Glomerular visceral epithelial cell (primary cell): ENCODE results near the gene FAM181A.

Experiments used
- DNase-seq: peaks from one replicate; pipeline ENCODE4 v3.0.0-alpha.2; 2016; ENCODE audit errors: extremely low spot score

The FAM181A gene

DNA sequence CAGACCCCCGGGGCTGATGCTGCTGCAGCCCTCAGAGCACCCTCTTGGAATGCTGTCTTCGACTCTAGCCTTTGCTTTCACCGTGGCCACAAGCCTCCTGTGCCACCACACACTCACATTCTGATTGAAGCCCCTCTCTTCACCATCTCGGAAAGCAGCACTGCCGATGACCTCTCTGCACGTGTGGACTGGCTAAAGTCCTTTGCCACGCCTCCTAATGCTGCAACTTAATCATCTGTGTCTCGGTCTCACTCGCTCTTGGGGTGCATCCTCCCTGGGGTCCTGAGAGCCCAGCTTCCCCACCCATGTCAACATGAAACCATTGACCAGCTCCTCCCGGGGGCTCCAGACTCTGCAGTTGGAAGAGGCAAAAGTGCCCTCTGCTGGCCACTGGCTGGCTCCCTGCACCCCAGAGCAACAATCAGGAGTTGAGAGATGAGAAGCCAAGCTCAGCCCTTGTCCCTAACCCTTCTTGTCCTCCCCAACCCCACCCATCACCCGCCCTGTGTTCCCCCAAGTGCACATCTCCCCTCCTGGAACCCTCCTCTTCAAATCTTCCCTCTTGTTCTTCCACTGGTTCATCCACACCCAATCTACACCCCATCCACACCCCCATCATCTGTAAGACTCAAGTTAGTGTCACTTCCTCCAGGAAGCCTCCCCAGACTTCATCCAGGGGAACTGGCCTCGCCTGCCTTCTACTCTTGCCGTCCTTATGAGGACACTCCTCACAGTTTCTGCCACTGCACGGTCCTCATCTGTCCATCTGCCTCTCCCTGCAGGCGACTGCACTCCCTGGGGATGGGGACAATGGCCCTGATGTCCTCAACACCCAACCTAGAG, 23.6 kb upstream of the FAM181A start:
- no peak for DNase-seq

DNA sequence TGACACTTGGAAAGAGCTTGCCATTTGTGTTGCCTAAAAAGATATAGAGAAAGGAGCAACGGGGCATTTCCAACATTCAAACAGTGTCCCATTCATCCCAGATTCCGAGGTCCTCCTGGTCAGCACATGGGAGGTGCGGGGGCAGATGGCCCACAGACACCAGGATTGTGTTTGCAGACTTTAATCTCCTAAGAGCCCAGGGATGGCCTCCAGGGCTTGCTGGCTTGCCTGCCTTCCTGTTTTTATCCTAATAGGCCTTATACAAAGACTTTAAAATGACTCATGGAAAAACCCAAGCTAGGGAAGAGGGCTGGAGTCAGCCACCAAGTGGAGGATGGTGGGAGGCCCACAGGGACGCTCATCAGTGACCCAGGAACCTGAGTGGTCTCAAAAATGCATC, 21.5 kb upstream of the FAM181A start:
- no peak for DNase-seq

DNA sequence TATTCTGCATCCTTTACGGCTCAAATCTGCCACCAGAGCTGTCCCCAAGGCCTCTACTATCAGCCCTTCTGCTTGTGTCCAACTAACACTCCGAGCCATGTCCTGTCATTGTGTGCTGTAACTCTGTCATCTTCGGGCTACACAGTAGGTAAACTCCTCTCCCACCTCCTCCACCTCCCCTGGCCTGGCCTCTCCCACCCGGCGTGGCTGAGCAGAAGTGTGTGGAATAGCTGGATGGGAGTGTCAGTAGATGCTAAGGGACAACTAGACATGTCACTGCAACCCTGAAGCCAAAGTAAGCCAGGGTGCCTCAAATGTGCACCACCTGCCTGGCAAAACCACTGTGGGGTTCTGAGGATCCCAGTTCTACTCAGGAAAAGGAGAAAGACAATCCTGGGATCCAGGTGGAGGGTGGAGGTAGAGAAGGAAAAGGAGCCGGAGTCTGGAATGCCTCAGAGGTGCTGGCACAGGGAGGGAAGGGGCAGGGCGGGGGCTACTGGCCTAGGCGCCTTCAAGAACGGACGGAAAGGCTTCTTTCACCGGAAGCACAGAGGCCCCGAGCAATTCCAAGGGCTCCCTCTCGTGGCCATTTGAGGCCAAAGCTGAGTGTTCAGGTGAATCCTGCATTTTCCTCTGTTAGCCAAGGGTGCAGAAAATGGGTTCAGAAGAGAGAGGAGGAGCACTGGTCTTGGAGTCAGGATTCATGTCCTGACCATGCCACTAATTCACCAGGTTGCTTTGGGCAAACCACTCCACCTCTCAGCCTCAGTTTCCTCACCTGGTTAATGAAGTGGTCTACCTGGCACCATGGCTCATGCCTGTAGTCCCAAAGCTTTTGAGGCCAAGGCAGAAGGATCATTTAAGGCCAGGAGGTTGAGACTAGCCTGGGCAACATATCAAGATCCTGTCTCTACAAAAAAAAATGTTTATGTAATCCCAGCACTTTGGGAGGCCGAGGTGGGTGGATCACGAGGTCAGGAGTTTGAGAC, 20.5 kb upstream of the FAM181A start:
- DNase-seq: peak; percentile 58

DNA sequence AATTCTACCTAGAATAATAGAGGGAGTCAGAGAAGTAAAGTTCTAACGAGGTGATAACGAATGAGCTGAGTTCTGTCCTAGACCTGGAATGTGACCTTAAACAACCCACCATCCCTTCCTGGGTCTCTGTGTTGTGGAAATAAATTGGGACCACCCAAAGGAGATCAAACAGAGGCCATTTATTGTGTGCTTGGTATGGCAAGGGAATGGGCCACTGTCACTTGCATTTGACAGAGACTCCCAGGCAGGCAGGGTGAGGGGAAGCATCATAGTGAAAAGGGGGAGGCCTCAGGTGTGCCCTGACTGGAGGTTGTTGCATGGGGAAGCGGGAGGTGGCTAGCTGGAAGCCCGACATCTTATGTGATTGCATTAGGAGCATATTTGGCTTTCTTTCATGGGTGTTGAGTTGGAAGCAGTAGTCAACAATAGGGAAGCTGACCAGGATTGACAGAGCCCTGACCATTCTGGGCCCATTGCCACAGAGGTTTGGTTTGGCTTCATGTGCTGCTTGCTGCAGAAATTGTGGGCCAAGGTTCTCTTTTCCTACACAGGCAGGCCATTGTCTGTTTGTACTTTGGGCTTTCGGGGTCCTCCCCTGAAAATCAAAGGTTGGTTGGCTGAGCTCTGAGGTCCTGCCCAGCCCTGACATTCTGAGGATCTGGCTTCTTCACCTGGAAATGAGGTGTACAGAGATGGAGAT, 17.6 kb upstream of the FAM181A start:
- DNase-seq: no peak

DNA sequence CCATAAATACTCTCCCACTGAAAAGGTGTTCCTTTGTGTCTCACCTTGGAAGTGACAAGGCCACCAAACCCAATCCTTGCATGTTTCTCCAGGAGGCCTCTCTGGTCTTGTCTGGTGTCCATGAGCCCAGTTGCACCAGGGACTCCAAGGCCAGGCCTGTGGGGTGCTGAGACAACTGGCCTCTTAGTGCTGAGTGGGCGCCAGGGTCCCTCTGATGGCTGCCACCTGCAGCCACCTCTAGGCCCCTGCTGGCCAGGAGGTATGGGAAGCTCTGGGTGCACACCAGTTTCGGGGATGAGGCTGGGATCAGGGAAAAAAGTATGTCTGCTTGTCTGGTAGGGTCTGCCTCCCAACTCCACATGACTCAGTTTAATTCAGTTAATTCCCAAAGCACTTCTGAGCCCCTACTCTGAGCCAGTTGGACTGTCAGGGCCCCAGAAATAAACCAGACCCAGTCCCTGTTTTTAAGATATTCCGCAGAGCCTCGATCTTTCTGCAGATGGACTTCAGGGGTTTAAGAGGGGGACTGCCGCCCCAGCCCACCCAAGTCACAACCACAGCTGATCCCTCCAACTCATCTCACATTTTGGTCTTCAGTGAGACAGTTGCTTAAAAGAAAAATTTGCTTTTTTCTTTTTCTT, 15.0 kb upstream of the FAM181A start:
- DNase-seq: no peak

DNA sequence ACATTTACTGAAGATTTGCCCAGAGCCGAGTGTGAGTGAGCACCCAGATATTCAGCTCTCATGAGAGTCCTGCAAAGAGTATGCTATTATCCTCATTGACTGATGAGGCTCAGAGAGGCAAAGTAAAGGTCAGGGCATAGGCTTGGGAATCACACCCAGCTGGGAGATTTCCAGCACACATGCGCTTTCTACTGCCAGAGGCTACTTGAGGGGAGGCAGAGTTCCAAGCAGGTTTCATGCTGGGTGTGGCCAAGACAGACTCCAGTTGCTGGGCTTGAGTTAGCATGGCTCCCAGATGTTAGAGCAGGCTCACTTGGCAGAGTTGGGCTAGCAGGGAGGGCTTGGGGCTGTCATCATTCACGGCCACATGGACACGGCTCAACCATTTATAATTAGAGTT, 14.4 kb upstream of the FAM181A start:
- no peak for DNase-seq

DNA sequence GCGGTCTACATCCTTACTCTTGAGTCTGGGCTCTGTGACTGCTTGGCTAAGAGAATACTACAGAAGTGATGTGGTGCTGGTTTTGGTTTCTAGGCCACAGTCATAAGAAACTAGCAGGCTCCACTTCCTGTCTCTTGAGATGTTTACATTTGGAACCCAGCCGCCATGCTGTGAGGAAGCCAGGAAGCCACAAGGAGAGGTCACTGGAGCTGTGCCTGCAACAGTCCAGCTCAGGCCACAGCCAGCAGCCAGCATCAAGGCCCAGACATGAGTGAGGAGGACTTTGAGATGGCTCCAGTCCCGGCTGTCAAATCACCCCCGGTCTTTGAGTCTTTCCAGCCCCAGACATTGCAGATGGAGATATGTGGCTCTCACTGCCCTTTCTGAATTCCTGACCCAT, 12.9 kb upstream of the FAM181A start:
- DNase-seq: no peak

DNA sequence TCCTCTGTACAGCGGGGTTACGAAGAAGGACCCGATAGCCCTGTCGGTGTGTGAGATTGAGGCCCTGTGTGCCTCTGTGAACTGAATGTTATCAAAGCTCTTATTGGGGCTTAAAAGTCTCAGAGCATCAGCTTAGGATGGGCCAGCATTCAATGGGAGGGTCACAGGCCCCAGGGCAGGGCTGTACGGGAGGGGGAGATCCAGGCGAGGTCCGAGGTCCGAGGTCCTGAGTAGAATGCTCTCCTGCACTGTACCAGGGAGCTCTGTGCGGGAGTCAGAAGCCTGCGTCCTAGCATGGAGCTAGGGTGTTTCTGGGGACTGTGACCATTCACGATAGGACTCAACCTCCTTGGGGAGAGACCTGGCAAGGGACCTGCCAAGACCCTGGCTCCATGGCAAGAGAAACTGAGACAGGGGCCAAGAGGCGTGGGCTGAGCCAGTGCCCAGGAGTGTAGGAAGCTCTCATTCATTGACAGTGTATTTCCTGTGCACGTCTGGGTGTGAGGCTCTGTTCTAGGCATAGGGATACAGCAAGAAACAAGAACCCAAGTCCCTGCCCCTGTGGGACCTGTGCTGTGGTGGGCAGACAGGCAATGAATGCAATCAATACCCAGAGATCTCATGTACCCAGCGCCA, 12.0 kb upstream of the FAM181A start:
- no peak for DNase-seq

DNA sequence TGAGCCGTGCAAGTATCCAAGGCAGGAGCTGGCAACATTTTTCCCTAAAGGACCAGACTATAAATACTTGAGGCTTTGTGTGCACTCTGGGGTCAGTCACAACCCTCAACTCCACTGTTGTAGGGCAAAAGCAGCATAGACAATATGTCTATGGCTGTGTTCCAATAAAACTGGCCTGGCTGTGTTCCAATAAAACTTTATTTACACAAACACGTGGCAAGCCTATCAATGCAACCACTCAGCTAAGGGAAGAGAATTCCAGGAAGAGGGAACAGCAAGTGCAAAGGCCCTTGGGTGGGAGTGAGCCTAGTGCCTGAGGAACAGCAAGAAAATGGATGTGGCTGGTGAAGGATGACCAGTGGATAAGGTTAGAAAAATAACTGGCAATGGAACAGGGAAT, 11.3 kb upstream of the FAM181A start:
- no peak for DNase-seq

DNA sequence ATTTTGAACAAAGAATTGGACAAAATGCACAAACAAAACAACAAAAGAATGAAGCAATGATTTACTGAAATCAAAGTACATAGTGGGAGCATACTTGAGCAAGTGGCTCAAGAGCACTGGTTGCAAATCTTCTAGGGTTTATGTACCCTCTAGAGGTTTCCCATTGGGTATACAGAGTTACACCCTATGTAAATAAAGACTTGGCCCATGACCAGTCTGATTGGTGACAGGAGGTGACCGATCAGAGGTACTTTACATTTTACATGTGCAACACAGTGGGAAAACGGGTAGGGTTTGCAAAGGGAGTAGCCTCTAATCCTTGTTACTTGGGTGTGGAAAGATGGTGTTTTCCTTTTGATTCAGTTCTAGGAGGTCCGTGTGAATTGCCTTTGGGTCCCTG, 10.6 kb upstream of the FAM181A start:
- DNase-seq: no peak

DNA sequence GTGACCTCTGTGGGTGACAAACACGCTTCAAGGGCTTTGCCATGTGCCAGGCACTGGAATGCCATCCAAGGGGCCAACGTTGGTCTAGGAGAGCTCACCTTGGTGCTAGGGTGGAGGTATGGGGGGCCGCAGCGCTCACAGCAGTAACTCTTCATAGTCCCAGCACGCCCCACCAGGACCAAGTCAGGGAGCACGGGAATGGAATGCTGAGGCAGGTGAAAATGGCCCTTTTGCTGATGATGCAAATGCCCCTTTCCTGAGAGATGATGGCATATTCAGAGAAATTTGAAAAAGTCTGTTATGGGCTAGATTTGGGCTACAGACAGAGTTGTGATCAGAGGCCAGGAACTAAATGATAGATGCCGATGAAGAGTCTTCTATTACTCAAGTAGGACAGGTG, 10.0 kb upstream of the FAM181A start:
- no peak for DNase-seq

DNA sequence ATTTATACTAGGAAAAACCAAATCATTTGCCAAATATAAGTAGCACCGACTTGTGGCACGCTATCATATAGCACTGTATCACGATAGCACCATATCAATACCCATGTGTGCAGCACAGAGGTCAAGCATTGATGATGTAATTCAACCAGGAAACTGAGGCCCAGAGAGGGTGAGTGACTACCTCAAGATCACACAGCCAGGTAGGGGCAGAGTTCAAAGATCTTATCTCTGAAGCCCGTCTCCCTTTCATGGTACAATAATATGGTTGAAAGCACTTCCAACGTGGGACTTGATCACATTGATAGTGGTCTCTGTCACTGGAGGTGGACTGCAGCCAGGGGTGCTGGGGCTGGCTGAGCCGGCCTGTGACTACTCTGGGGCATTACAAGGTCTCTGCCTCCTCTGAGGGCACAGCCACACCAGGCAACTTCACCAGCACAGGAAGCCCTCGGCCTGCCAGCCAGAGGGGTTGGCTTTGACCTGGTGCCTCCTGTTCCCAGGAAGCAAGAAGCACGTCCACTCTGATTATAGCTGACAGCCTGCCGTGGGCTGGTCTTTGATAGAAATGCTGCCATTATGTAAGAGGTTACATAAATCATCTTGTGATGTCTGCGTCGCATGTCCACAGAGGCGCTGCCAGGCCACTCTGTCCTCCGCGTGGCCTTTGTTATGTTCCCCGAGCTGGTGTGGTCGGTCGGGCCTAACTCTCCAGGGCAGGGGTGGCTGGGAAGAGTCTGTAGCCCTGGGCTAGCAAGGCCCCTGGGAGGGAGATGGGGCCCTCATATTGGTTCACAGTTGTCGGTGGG, 5.9 kb upstream of the FAM181A start:
- no peak for DNase-seq

DNA sequence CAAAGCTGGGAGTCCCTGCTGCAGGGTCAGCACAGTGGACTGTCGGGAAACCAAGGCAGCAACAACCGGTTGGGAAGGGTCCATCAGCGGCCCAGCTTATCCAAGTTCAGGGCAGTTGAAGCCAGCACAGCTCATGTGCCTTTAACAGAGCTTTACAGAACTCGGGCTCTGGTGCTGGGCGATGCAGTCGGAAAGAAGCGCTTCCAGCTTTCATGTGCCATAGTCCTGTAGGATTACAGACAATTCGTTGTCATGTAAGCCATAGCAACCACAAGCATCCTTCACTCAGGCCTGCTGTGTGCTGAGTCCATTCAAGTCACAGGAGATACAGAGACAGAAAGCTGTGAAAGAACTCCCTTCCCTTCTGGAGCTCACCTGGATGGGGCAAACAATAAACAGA, 3.5 kb upstream of the FAM181A start:
- no peak for DNase-seq

DNA sequence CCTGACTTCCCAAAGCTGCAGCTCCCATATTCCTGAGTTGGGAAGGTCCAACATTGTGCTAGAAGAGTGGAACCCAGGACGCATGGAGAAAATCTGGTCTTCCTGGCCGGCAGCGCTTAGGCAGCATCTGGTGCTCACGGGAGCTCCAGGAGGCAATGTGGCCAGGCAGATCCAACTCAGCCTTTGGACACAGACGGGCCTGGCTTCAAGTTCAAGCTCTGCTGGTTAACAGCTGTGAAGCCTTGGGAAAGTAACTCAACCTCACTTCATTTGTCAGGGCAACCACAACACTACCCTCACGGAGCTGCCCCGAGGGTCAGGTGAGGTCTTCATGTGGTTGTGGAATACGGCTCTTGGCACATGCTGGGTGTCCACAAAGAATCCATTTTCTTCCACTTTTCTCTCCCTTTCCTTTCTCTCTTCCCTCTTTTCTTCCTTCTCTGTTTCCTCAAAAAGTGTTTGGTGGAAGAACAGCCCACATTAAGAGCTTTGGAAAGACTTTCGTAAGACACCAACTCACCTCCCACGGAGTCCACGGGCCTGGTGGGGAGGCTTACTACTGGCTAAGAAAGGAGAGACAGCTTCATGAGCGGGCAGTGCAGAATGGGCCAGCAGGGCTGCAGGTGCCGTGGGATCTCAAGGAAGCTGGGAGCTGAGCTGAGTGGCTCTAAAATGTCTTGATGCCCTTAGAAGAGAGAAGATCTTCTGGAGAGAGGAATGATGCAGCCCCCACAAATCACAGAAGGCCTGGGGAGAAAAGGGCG, 2.4 kb upstream of the FAM181A start:
- DNase-seq: no peak

DNA sequence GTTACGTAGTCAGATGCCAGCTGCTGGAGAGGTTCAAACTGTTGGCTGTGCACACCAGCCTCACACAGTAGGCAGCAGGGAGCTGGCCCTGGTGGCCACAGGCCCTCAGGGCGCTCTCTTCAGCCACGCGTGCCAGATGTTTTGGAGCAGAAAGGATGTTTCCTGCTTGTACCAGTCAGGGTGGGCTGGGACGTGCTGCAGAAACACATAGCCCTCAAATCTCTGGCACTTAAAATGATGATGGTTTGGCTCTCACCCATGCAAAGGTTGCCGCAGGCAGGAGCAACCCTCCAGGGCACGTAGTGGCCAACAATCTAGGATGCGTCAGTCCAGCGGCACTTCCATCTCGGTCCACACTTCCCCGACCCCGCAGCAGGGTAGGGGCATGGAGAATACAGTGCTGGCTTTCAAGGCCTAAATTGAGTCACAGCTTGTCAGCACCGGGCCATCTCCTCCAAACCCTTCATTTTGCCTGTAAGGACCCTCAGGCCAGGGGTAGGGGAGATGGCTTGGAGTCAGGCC, 1.7 kb upstream of the FAM181A start:
- DNase-seq: no peak

DNA sequence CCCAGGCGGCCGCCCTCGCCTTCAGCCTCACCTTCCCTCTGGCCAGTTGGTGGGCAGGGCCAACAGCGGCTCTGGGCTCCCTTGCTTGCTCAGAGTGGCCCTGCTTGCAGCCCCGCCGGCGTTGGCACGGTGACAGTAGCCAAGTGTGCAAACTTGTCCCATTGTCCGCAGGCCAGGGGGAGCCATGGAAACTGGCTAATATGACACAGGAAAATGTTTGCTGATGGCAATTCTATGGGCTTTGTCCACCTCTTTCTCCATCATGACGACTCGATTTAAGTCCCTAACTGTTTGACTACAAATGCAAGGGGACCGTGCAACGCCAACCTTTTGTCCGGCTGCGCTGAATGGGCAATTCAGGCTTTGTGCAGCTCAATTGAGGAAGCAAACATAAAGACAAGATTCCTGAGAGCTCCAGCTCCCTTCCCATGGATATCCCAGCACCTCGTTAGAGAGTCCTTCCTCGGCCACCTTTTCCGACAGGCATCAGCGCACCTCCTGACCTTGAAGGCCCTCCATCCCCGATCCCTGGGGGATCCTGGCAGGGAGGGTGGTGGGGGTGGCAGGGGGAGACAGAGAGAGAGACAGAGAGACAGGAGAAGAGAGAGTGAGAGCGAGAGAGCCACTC, 785 bp upstream of the FAM181A start:
- DNase-seq: no peak

DNA sequence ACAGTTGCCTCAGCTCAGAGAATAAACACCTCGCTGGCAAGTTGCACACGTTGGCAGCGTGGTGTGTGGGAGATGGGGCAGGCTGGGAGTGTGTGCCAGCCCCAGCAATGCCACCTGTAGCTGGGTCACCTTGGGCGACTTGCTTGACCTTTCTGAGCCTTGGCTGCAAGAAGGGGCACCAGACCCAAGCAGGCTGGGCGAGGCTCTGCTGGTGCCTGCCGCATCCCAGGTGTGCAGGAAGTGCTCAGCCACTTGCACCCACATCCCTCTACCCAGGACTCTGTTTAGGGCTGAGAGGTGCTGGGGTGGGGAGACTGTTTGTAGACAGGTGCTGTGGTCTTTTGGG, 629 bp downstream of the FAM181A start:
- DNase-seq: no peak

DNA sequence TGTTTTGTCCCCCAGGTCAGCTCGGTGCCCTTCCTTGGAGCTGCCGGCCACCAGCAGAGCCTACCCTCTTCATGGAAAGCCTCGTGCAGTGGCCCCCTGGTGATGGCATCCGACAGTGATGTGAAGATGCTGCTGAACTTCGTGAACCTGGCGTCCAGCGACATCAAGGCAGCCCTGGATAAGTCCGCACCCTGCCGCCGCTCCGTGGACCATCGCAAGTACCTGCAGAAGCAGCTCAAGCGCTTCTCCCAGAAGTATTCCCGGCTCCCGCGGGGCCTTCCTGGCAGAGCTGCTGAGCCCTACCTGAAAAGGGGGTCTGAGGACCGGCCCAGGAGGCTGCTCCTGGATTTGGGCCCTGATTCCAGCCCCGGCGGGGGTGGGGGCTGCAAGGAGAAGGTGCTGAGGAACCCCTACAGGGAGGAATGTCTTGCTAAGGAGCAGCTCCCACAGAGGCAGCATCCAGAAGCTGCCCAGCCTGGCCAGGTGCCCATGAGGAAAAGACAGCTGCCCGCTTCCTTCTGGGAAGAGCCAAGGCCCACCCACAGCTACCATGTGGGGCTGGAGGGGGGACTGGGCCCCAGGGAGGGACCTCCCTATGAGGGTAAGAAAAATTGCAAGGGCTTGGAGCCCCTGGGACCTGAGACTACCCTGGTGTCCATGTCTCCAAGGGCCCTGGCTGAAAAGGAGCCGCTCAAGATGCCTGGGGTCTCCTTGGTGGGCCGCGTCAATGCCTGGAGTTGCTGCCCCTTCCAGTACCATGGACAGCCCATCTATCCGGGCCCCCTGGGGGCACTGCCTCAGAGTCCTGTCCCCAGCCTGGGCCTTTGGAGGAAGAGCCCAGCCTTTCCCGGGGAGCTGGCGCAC, 1.3 kb downstream of the FAM181A start:
- no peak for DNase-seq
